Measurements from ENCODE around the gene SVOPL.

SVOPL gene

GRCh38 chr7:138622841-138623240 lies 78.3 kb downstream of the SVOPL start:
- TF ChIP-seq CTCF (IDR thresholded peaks at IDR 0.05; ENCODE audit: low read depth, low read length): no peak

GRCh38 chr7:138618933-138619332 lies 82.2 kb downstream of the SVOPL start:
- TF ChIP-seq CTCF (IDR thresholded peaks at IDR 0.05; ENCODE audit: low read depth, low read length): no peak
- H3K4me3 ChIP-seq (ENCODE audit: low read depth, low read length): no peak overlapping the region

More at GRCh38 chr7:138622841-138623240, 78.3 kb downstream of the SVOPL start:
- no peak overlapping the region for H3K4me3 ChIP-seq (ENCODE audit: low read depth, low read length)

- no peak overlapping the region for H3K4me3 ChIP-seq (ENCODE audit: low read depth, low read length)
- no peak for TF ChIP-seq CTCF (IDR thresholded peaks at IDR 0.05; ENCODE audit: low read depth, low read length)
Measured at GRCh38 chr7:138618506-138618905, 82.7 kb downstream of the SVOPL start.

- no peak overlapping the region for H3K4me3 ChIP-seq (ENCODE audit: low read depth, low read length)
- no peak for TF ChIP-seq CTCF (IDR thresholded peaks at IDR 0.05; ENCODE audit: low read depth, low read length)
Measured at GRCh38 chr7:138616085-138616484, 85.1 kb downstream of the SVOPL start.

GRCh38 chr7:138613630-138614029 lies 87.5 kb downstream of the SVOPL start:
- H3K4me3 ChIP-seq (ENCODE audit: low read depth, low read length): no peak overlapping the region
- TF ChIP-seq CTCF (IDR thresholded peaks at IDR 0.05; ENCODE audit: low read depth, low read length): no peak

- no peak overlapping the region for H3K4me3 ChIP-seq (ENCODE audit: low read depth, low read length)
- no peak for TF ChIP-seq CTCF (IDR thresholded peaks at IDR 0.05; ENCODE audit: low read depth, low read length)
Measured at GRCh38 chr7:138610671-138611170, 90.4 kb downstream of the SVOPL start.

GRCh38 chr7:138608275-138608674 lies 92.9 kb downstream of the SVOPL start:
- no peak overlapping the region for H3K4me3 ChIP-seq (ENCODE audit: low read depth, low read length)
- no peak for TF ChIP-seq CTCF (IDR thresholded peaks at IDR 0.05; ENCODE audit: low read depth, low read length)
